DND-41 (cell line): ENCODE results near the gene YTHDC1.

Experiments
- EZH2 ChIP-seq: IDR thresholded peaks from 3 replicates; pipeline ENCODE4 v1.6.1; 2012; ENCODE audit warnings: borderline replicate concordance, low read depth, mild to moderate bottlenecking, moderate library complexity, low read length, inconsistent platforms; ENCODE audit not compliant: severe bottlenecking
- TF ChIP-seq, protein P1 (sequence below): IDR thresholded peaks from 2 replicates; pipeline ENCODE4 v1.5.1; 2012; ENCODE audit warnings: borderline replicate concordance, low read length, moderate library complexity, mild to moderate bottlenecking; ENCODE audit not compliant: poor library complexity, severe bottlenecking; ENCODE audit errors: extremely low read depth

DNA sequence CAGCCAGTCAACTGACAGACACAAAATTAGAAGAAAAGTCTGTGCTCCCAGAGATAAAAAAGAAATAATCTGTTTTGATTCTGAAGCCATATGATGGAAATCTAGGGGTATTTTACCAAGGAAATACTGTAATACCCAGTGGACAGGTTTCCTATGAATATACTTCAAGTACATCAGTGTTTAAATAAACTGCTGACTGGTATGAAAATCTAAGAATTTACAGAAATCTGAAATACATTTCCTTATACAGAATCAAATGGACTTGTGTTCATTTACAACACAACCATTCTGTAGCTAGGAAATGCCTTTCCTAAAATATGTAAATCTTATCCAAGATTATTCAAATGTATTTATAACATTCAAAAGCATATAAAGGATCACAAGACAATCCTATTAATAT is 13.4 kb downstream of the YTHDC1 start:
- TF ChIP-seq, protein P1, sequence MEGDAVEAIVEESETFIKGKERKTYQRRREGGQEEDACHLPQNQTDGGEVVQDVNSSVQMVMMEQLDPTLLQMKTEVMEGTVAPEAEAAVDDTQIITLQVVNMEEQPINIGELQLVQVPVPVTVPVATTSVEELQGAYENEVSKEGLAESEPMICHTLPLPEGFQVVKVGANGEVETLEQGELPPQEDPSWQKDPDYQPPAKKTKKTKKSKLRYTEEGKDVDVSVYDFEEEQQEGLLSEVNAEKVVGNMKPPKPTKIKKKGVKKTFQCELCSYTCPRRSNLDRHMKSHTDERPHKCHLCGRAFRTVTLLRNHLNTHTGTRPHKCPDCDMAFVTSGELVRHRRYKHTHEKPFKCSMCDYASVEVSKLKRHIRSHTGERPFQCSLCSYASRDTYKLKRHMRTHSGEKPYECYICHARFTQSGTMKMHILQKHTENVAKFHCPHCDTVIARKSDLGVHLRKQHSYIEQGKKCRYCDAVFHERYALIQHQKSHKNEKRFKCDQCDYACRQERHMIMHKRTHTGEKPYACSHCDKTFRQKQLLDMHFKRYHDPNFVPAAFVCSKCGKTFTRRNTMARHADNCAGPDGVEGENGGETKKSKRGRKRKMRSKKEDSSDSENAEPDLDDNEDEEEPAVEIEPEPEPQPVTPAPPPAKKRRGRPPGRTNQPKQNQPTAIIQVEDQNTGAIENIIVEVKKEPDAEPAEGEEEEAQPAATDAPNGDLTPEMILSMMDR: no peak
- TF ChIP-seq EZH2: no peak
